H9 (cell line): ENCODE measurements around the gene ALG12. TPM values are rescaled to one million over a fixed set of nuclear protein-coding genes. Genes with fewer than 3 reads are reported as not detected.

Experiments used
- DNase-seq: peaks from one replicate; pipeline ENCODE4 v3.0.0-alpha.2; 2017
- H2AFZ ChIP-seq: one replicate; pipeline ENCODE4 v1.6.1; 2013; ENCODE audit warnings: mild to moderate bottlenecking, low read length, control low read depth, moderate library complexity
- H2AK5ac ChIP-seq: 2 replicates; pipeline ENCODE4 v1.6.1; 2013; ENCODE audit warnings: low read length, control low read depth, mixed read lengths; ENCODE audit not compliant: insufficient read length
- H2BK120ac ChIP-seq: one replicate; pipeline ENCODE4 v1.6.1; 2013; ENCODE audit warnings: low read depth, mild to moderate bottlenecking, low read length, control low read depth, inconsistent platforms; ENCODE audit not compliant: poor library complexity, severe bottlenecking
- H2BK12ac ChIP-seq: 2 replicates; pipeline ENCODE4 v1.6.1; 2013; ENCODE audit warnings: low read length, control low read depth, mixed read lengths, low read depth; ENCODE audit not compliant: insufficient read length
- H2BK15ac ChIP-seq: 2 replicates; pipeline ENCODE4 v1.6.1; 2013; ENCODE audit warnings: low read depth, low read length, control low read depth
- H2BK20ac ChIP-seq: one replicate; pipeline ENCODE4 v1.6.1; 2013; ENCODE audit warnings: low read depth, mild to moderate bottlenecking, low read length, control low read depth, inconsistent platforms; ENCODE audit not compliant: poor library complexity, severe bottlenecking
- H2BK5ac ChIP-seq: 2 replicates; pipeline ENCODE4 v1.6.1; 2013; ENCODE audit warnings: low read length, control low read depth, mixed read lengths; ENCODE audit not compliant: insufficient read length
- H3K14ac ChIP-seq: 2 replicates; pipeline ENCODE4 v1.6.1; 2013; ENCODE audit warnings: low read length, control low read depth; ENCODE audit not compliant: insufficient read depth
- H3K18ac ChIP-seq: 2 replicates; pipeline ENCODE4 v1.6.1; 2013; ENCODE audit warnings: low read depth, mild to moderate bottlenecking, mixed read lengths, low read length, control low read depth; ENCODE audit not compliant: insufficient read length
- H3K23ac ChIP-seq: 2 replicates; pipeline ENCODE4 v1.6.1; 2013; ENCODE audit warnings: low read length, control low read depth, mixed read lengths, low read depth; ENCODE audit not compliant: insufficient read length
- H3K23me2 ChIP-seq: 2 replicates; pipeline ENCODE4 v1.6.1; 2013; ENCODE audit warnings: low read depth, mild to moderate bottlenecking, mixed read lengths, low read length, control low read depth; ENCODE audit not compliant: insufficient read length, poor library complexity, severe bottlenecking
- H3K27ac ChIP-seq: 2 replicates; pipeline ENCODE4 v1.5.1; 2013; ENCODE audit warnings: low read length, control low read depth, mixed read lengths, low read depth; ENCODE audit not compliant: insufficient read length
- H3K27me3 ChIP-seq: 2 replicates; pipeline ENCODE4 v1.6.1; 2013; ENCODE audit warnings: low read length, control low read depth, inconsistent platforms; ENCODE audit not compliant: insufficient read depth
- H3K4ac ChIP-seq: 2 replicates; pipeline ENCODE4 v1.6.1; 2013; ENCODE audit warnings: low read depth, mild to moderate bottlenecking, control low read depth, inconsistent platforms, low read length, moderate library complexity
- H3K4me1 ChIP-seq: 2 replicates; pipeline ENCODE4 v1.6.1; 2013; ENCODE audit warnings: low read length, control low read depth, inconsistent platforms; ENCODE audit not compliant: insufficient read depth
- H3K4me2 ChIP-seq: 2 replicates; pipeline ENCODE4 v1.6.1; 2013; ENCODE audit warnings: low read length, control low read depth, mixed read lengths; ENCODE audit not compliant: insufficient read length, insufficient read depth
- H3K56ac ChIP-seq: 2 replicates; pipeline ENCODE4 v1.6.1; 2013; ENCODE audit warnings: low read depth, mild to moderate bottlenecking, mixed read lengths, low read length, control low read depth; ENCODE audit not compliant: insufficient read length
- H3K79me1 ChIP-seq: 2 replicates; pipeline ENCODE4 v1.6.1; 2013; ENCODE audit warnings: low read depth, mild to moderate bottlenecking, moderate library complexity, low read length, control low read depth, inconsistent platforms; ENCODE audit not compliant: insufficient read depth, poor library complexity, severe bottlenecking
- H3K79me2 ChIP-seq: 2 replicates; pipeline ENCODE4 v1.6.1; 2013; ENCODE audit warnings: low read length, control low read depth, inconsistent platforms; ENCODE audit not compliant: insufficient read depth
- H3K9ac ChIP-seq: 2 replicates; pipeline ENCODE4 v1.6.1; 2013; ENCODE audit warnings: low read length, control low read depth, mixed read lengths; ENCODE audit not compliant: insufficient read length; ENCODE audit errors: extremely low read depth
- H3K9me3 ChIP-seq: one replicate; pipeline ENCODE4 v1.6.1; 2013; ENCODE audit warnings: low read depth, low read length, inconsistent platforms; ENCODE audit not compliant: control insufficient read depth
- H3T11ph ChIP-seq: one replicate; pipeline ENCODE4 v1.6.1; 2013; ENCODE audit warnings: mild to moderate bottlenecking, low read length, control low read depth, inconsistent platforms
- H4K20me1 ChIP-seq: one replicate; pipeline ENCODE4 v1.6.1; 2013; ENCODE audit not compliant: control insufficient read depth, insufficient read length, insufficient read depth
- H4K5ac ChIP-seq: 2 replicates; pipeline ENCODE4 v1.6.1; 2013; ENCODE audit warnings: low read depth, mild to moderate bottlenecking, mixed read lengths, low read length, control low read depth; ENCODE audit not compliant: insufficient read length
- H4K8ac ChIP-seq: replicated peaks from 2 replicates; pipeline ENCODE4 v1.6.1; 2013; ENCODE audit warnings: low read length, control low read depth, mixed read lengths, low read depth; ENCODE audit not compliant: insufficient read length
- H4K91ac ChIP-seq: 2 replicates; pipeline ENCODE4 v1.6.1; 2013; ENCODE audit warnings: low read depth, mild to moderate bottlenecking, moderate library complexity, mixed read lengths, low read length, control low read depth; ENCODE audit not compliant: insufficient read length
- H3K27ac Mint-ChIP-seq, 3 experiments: 2 replicates in 2 of 3; 3 replicates in 1 of 3; pipeline ENCODE4 v1.8.0; 2020 to 2021; ENCODE audit warnings: mixed read lengths in 3 of 3, mild to moderate bottlenecking in 1 of 3, moderate library complexity in 1 of 3
- H3K27me3 Mint-ChIP-seq: 2 replicates; pipeline ENCODE4 v1.8.0; 2021; ENCODE audit warnings: low read depth, mild to moderate bottlenecking, moderate library complexity, mixed read lengths
- H3K36me3 Mint-ChIP-seq, 3 experiments: 2 replicates in 2 of 3; 3 replicates in 1 of 3; pipeline ENCODE4 v1.8.0; 2020 to 2021; ENCODE audit warnings: low read depth in 3 of 3, mixed read lengths in 3 of 3; ENCODE audit not compliant: insufficient read depth in 1 of 3
- H3K4me1 Mint-ChIP-seq, 2 experiments: 2 replicates each; pipeline ENCODE4 v1.8.0; 2020; ENCODE audit warnings: mixed read lengths in 2 of 2
- H3K4me3 Mint-ChIP-seq, 2 experiments: 2 replicates in 1 of 2; 3 replicates in 1 of 2; pipeline ENCODE4 v1.8.0; 2020 to 2021; ENCODE audit warnings: mild to moderate bottlenecking in 2 of 2, mixed read lengths in 2 of 2, moderate library complexity in 1 of 2
- H3K9me3 Mint-ChIP-seq, 2 experiments: 2 replicates in 1 of 2; 3 replicates in 1 of 2; pipeline ENCODE4 v1.8.0; 2020; ENCODE audit warnings: mild to moderate bottlenecking in 2 of 2, mixed read lengths in 2 of 2, moderate library complexity in 1 of 2
- CTCF ChIP-seq: fragments of 200-600 bp; sonication (generic); conservative IDR thresholded peaks from 3 replicates; pipeline ENCODE4 v1.8.0; 2021; ENCODE audit warnings: antibody characterized with exemption, mild to moderate bottlenecking
- WGBS: extraction: QIAGEN DNeasy Blood & Tissue Kit; methylation state at CpG from one replicate; pipeline ENCODE4 v1.1.7; 2013; ENCODE audit warnings: missing lambda C conversion rate, low lambda C conversion rate, mixed read lengths; ENCODE audit not compliant: insufficient read length; ENCODE audit errors: extremely low coverage; 5-methylcytosine and 5-hydroxymethylcytosine counted together
- total RNA-seq: library from RNA; stranded (reverse); gene quantifications from 2 replicates; pipeline ENCODE4 v1.2.1, GENCODE V29; 2021

ALG12 gene
- total RNA-seq, 1 experiment from 2014 or later, result 19.2 TPM

GRCh38 chr22:49879871-49880270, 38.4 kb downstream of the ALG12 start:
- DNase-seq, result no peak
- Mint-ChIP-seq H3K36me3 (peaks cover 44 to 68% (median 51%) of the 10 kb centered on the region in 3 experiments), H3K4me3 (no peak overlapping the region), H3K27me3 (no peaks in the 10 kb centered on the region), H3K4me1 (peaks cover 8 to 9% of the 10 kb centered on the region in 2 experiments), H3K27ac (peak overlapping the region; percentile 78 to 86 (median 83); a peak in 5 of 7 replicates), H3K9me3 (peaks cover 18 to 27% of the 10 kb centered on the region in 2 experiments)
- no peaks in the 10 kb centered on the region for H3K23me2 ChIP-seq
- no peak overlapping the region for H2BK20ac ChIP-seq
- peak overlapping the region; percentile 84 for H2AK5ac ChIP-seq
- H2BK5ac ChIP-seq, result peak overlapping the region; percentile 24
- no peak overlapping the region for H2BK15ac ChIP-seq
- H2BK12ac ChIP-seq, result no peak overlapping the region
- no CpG with 5 or more reads among the region's 9 CpGs for WGBS
- H3K79me2 ChIP-seq, result peaks cover 2% of the 10 kb centered on the region; the same call in 1 of the 2 replicates
- no peak overlapping the region for H3K23ac ChIP-seq
- peaks cover 2% of the 10 kb centered on the region for H4K20me1 ChIP-seq
- no peak overlapping the region for H3K4ac ChIP-seq
- H3K27me3 ChIP-seq, result no peaks in the 10 kb centered on the region
- H2AFZ ChIP-seq, result no peak overlapping the region
- H3K4me1 ChIP-seq, result no peaks in the 10 kb centered on the region; the same call in 1 of the 2 replicates
- no peak overlapping the region for H4K8ac ChIP-seq
- H3K27ac ChIP-seq, result no peak overlapping the region
- no peak overlapping the region for H4K5ac ChIP-seq
- TF ChIP-seq CTCF, result no peak
- no peak overlapping the region for H3K4me2 ChIP-seq
- peak overlapping the region; percentile 46 for H3K18ac ChIP-seq
- no peak overlapping the region for H3K9ac ChIP-seq
- H2BK120ac ChIP-seq, result no peak overlapping the region
- no peaks in the 10 kb centered on the region for H3K9me3 ChIP-seq
- H3K14ac ChIP-seq, result no peak overlapping the region
- peaks cover 4% of the 10 kb centered on the region for H3K79me1 ChIP-seq
- H3K56ac ChIP-seq, result no peak overlapping the region
- H4K91ac ChIP-seq, result no peak overlapping the region
- no peak overlapping the region for H3T11ph ChIP-seq
